GM12878 (cell line): ENCODE measurements around the gene KRTAP29-1. TPM values are rescaled to one million over a fixed set of nuclear protein-coding genes. Genes with fewer than 3 reads are reported as not detected.

Source experiments
- ATF7 ChIP-seq: fragments of 450-650 bp; IDR thresholded peaks from 2 replicates; pipeline ENCODE4 v1.6.1; 2016; ENCODE audit warnings: low read depth, mild to moderate bottlenecking
- DPF2 ChIP-seq: fragments of 450-650 bp; IDR thresholded peaks from 2 replicates; pipeline ENCODE4 v1.6.1; 2017; ENCODE audit warnings: mild to moderate bottlenecking
- E2F4 ChIP-seq: IDR thresholded peaks from 2 replicates; pipeline ENCODE4 v1.6.1; 2012; ENCODE audit warnings: low read depth, low read length, improper control_type of control experiment
- HDGF ChIP-seq: fragments of 450-650 bp; IDR thresholded peaks from 2 replicates; pipeline ENCODE4 v1.6.1; 2016; ENCODE audit warnings: antibody characterized with exemption
- MXI1 ChIP-seq: fragments of 150-350 bp; IDR thresholded peaks from 2 replicates; pipeline ENCODE4 v1.6.1; 2011; ENCODE audit warnings: low read depth, mild to moderate bottlenecking, inconsistent platforms, low read length, improper control_type of control experiment
- MYB ChIP-seq: fragments of 150-350 bp; IDR thresholded peaks from 2 replicates; pipeline ENCODE4 v1.6.1; 2014; ENCODE audit warnings: mild to moderate bottlenecking, low read depth, low read length, borderline replicate concordance
- NR2C2 ChIP-seq: IDR thresholded peaks from 2 replicates; pipeline ENCODE4 v1.6.1; 2011; ENCODE audit warnings: borderline replicate concordance, low read depth; ENCODE audit not compliant: control insufficient read depth, insufficient read length
- PAX5 ChIP-seq: IDR thresholded peaks from 2 replicates; pipeline ENCODE4 v1.6.1; 2011; ENCODE audit warnings: low read depth, low read length, borderline replicate concordance
- POLR2A ChIP-seq: IDR thresholded peaks from 2 replicates; pipeline ENCODE4 v1.6.1; 2011; ENCODE audit warnings: low read depth, mild to moderate bottlenecking, low read length
- SRF ChIP-seq, 2 experiments: IDR thresholded peaks; 2 replicates each; pipeline ENCODE4 v1.6.1; 2011; ENCODE audit warnings: low read depth in 2 of 2, low read length in 2 of 2, mild to moderate bottlenecking in 1 of 2, moderate library complexity in 1 of 2
- STAT3 ChIP-seq: IDR thresholded peaks from 2 replicates; pipeline ENCODE4 v1.6.1; 2011; ENCODE audit warnings: low read depth, low read length, improper control_type of control experiment
- USF2 ChIP-seq: IDR thresholded peaks from 2 replicates; pipeline ENCODE4 v1.6.1; 2011; ENCODE audit warnings: low read depth, low read length, improper control_type of control experiment, borderline replicate concordance
- ZBTB11 ChIP-seq: fragments of 450-650 bp; formaldehyde crosslinking; IDR thresholded peaks from 2 replicates; pipeline ENCODE4 v1.5.0; 2022; ENCODE audit warnings: mild to moderate bottlenecking, missing genetic modification characterization
- ZBTB40 ChIP-seq: fragments of 450-650 bp; IDR thresholded peaks from 2 replicates; pipeline ENCODE4 v1.6.1; 2016; ENCODE audit warnings: mild to moderate bottlenecking, moderate library complexity, borderline replicate concordance
- ZNF207 ChIP-seq: fragments of 450-650 bp; IDR thresholded peaks from 2 replicates; pipeline ENCODE4 v1.6.1; 2014; ENCODE audit warnings: antibody characterized with exemption, mild to moderate bottlenecking, borderline replicate concordance
- ZNF384 ChIP-seq: IDR thresholded peaks from 2 replicates; pipeline ENCODE4 v1.6.1; 2012; ENCODE audit warnings: low read depth, mild to moderate bottlenecking, low read length, improper control_type of control experiment, borderline replicate concordance
- polyA plus RNA-seq, 11 experiments: library from polyadenylated mRNA; depleted of rRNA in 4 of 11; unstranded in 6 of 11; stranded (reverse) in 5 of 11; fragments of >200 nt; fragmentation: Nextera tagmentation in 4 of 11; fragmentation: Illumina TruSeq in 1 of 11; extraction: Ambion mirVana in 4 of 11; extraction: Trizol in 1 of 11; gene quantifications; 1 replicate in 1 of 11; 2 replicates in 10 of 11; pipeline versions ENCODE4 v1.2.1 to v1.2.3, GENCODE V29; 2011 to 2016; ENCODE audit warnings: inconsistent platforms in 2 of 11, missing spikeins in 2 of 11, low read depth in 1 of 11
- total RNA-seq, 4 experiments: library from RNA; depleted of rRNA in 3 of 4; stranded (reverse); fragments of >200 nt in 3 of 4; fragmentation: Illumina TruSeq in 1 of 4; extraction: Trizol in 1 of 4; gene quantifications; 2 replicates each; pipeline versions ENCODE4 v1.2.1 to v1.2.3, GENCODE V29; 2013 to 2021

The KRTAP29-1 gene
- total and polyA plus RNA-seq, 10 of the 15 experiments (the other 5 are each of a cell fraction or from before 2014, with no cell fraction given), result 1.9 TPM; not detected in 9

- TF ChIP-seq ZBTB40, result no peak
- TF ChIP-seq PAX5, result no peak
- no peak for TF ChIP-seq NR2C2
- no peak for TF ChIP-seq POLR2A
- no peak for TF ChIP-seq ZBTB11 (CRISPR knock-in tag)
- no peak for TF ChIP-seq STAT3
- no peak for TF ChIP-seq HDGF
- no peak for TF ChIP-seq ZNF207
- TF ChIP-seq E2F4, result no peak
- no peak for TF ChIP-seq MXI1
- TF ChIP-seq ZNF384, result no peak
- no peak for TF ChIP-seq USF2
- TF ChIP-seq ATF7, result no peak
- TF ChIP-seq MYB, result no peak
- TF ChIP-seq SRF (IDR thresholded peaks at IDR 0.05; ENCODE audit: low read depth in 2 of 2, low read length in 2 of 2), result no peak
- no peak for TF ChIP-seq DPF2
Observed at GRCh38 chr17:41311111-41311510, 8.5 kb upstream of the KRTAP29-1 start (continued).
